Transverse colon (tissue), 4 donors: ENCODE data around the gene IDH1. TPM values are rescaled to one million over a fixed set of nuclear protein-coding genes. Genes with fewer than 3 reads are reported as not detected.

Experiments used
- DNase-seq: peaks from one replicate; pipeline ENCODE4 v3.0.0-alpha.2; 2019
- H3K27ac ChIP-seq, 4 donors: fragments of 200-600 bp; sonication (generic); 2 replicates each; pipeline ENCODE4 v1.5.1; 2016 to 2018; ENCODE audit warnings: inconsistent platforms in 4 of 4
- H3K27me3 ChIP-seq: fragments of 200-600 bp; sonication (generic); 2 replicates; pipeline ENCODE4 v1.5.1; 2017; ENCODE audit warnings: inconsistent platforms
- H3K36me3 ChIP-seq, 4 donors: fragments of 200-600 bp; sonication (generic); 2 replicates each; pipeline ENCODE4 v1.5.1; 2017 to 2019; ENCODE audit warnings: inconsistent platforms in 4 of 4
- H3K4me1 ChIP-seq, 4 donors: fragments of 200-600 bp; sonication (generic); 2 replicates each; pipeline ENCODE4 v1.5.1; 2017 to 2020; ENCODE audit warnings: inconsistent platforms in 4 of 4
- H3K4me3 ChIP-seq, 4 donors: fragments of 200-600 bp; sonication (generic); 1 replicate in 1 of 4; 2 replicates in 3 of 4; pipeline versions ENCODE4 v1.5.1 to v1.6.1; 2017 to 2019; ENCODE audit warnings: inconsistent platforms in 4 of 4
- H3K9me3 ChIP-seq, 2 donors: fragments of 200-600 bp; sonication (generic); 2 replicates each; pipeline ENCODE4 v1.5.1; 2017 to 2019; ENCODE audit warnings: inconsistent platforms in 2 of 2
- CTCF ChIP-seq, 5 experiments: fragments of 200-600 bp in 3 of 5; fragments of 450-650 bp in 2 of 5; sonication (generic) in 3 of 5; IDR thresholded peaks; 1 replicate in 2 of 5; 2 replicates in 3 of 5; pipeline ENCODE4 v1.5.1; 2016 to 2017; ENCODE audit warnings: antibody characterized with exemption in 5 of 5, inconsistent platforms in 3 of 5, mild to moderate bottlenecking in 2 of 5, moderate library complexity in 1 of 5
- EP300 ChIP-seq: sonication (generic); formaldehyde crosslinking; IDR thresholded peaks from one replicate; pipeline ENCODE4 v1.6.1; 2017; ENCODE audit warnings: antibody characterized with exemption, low read depth
- POLR2A ChIP-seq: fragments of 450-650 bp; IDR thresholded peaks from one replicate; pipeline ENCODE4 v1.6.1; 2016; ENCODE audit warnings: antibody characterized with exemption, mild to moderate bottlenecking, moderate library complexity
- POLR2AphosphoS5 ChIP-seq, 3 donors: sonication (generic); formaldehyde crosslinking; IDR thresholded peaks; one replicate each; pipeline ENCODE4 v1.6.1; 2016; ENCODE audit warnings: antibody characterized with exemption in 3 of 3
- WGBS, 2 donors: methylation state at CpG; one replicate each; pipeline ENCODE4 v1.1.5; 2018; ENCODE audit warnings: low coverage in 1 of 2; 5-methylcytosine and 5-hydroxymethylcytosine counted together
- in situ Hi-C, 4 donors: fragments of 200-750 bp; cut with MboI; loops; one replicate each; pipeline versions ENCODE4 v1.15.0 to v1.15.1; 2017; ENCODE audit warnings: low sequenced_read_pairs in 3 of 4, low pct_ligation_motif_present in 1 of 4, low pct_unique_long_range_greater_than_20kb in 1 of 4
- intact Hi-C: fragments of 100-400 bp; cut with DNase I; formaldehyde crosslinking; loops from one replicate; pipeline ENCODE4 v1.15.1; 2023; ENCODE audit warnings: low total_unique reads
- total RNA-seq, 4 donors: library from RNA; depleted of rRNA; stranded (reverse); fragments of >200 nt; gene quantifications; one replicate each; pipeline ENCODE4 v1.1.0, GENCODE V29; 2016

The IDH1 gene
- total RNA-seq, 4 donors from 2014 or later, result 47.9 to 164 (median 136) TPM

GRCh38 chr2:208296610-208297009, 41.7 kb upstream of the IDH1 start:
- Histone ChIP-seq H3K36me3 (peaks cover 0 to 46% (median 18%) of the 10 kb centered on the region in 4 donors), H3K4me3 (no peak overlapping the region), H3K27me3 (no peaks in the 10 kb centered on the region), H3K4me1 (peaks cover 0 to 4% (median 0%) of the 10 kb centered on the region in 4 donors), H3K9me3 (no peaks in the 10 kb centered on the region), H3K27ac (no peak overlapping the region)
- 84 to 95% methylated on average over 2 of the region's 2 CpGs for WGBS, 2 donors
- in situ Hi-C loops, result no loop called here
- DNase-seq, result no peak
- intact Hi-C loops, result no loop called here
- TF ChIP-seq POLR2A (no peak), EP300 (no peak), POLR2AphosphoS5 (IDR thresholded peaks at IDR 0.05) (no peak), CTCF (IDR thresholded peaks at IDR 0.05) (no peak)

GRCh38 chr2:208295834-208296233, 41.0 kb upstream of the IDH1 start:
- in situ Hi-C loops, result no loop called here
- intact Hi-C loops, result no loop called here
- Histone ChIP-seq H3K36me3 (peaks cover 0 to 47% (median 19%) of the 10 kb centered on the region in 4 donors), H3K27me3 (no peaks in the 10 kb centered on the region), H3K4me3 (no peak overlapping the region), H3K4me1 (peaks cover 0 to 4% (median 0%) of the 10 kb centered on the region in 4 donors), H3K9me3 (no peaks in the 10 kb centered on the region), H3K27ac (no peak overlapping the region)
- no peak for TF ChIP-seq POLR2AphosphoS5 (IDR thresholded peaks at IDR 0.05)
- TF ChIP-seq POLR2A, result no peak
- no peak for TF ChIP-seq EP300
- no peak for TF ChIP-seq CTCF (IDR thresholded peaks at IDR 0.05)
- DNase-seq, result no peak
- 81 to 99% methylated on average over 3 to 4 of the region's 4 CpGs for WGBS, 2 donors

GRCh38 chr2:208294482-208295024, 39.7 kb upstream of the IDH1 start:
- no peak for DNase-seq
- in situ Hi-C loops (no loop called here), intact Hi-C loops (no loop called here)
- 76 to 86% methylated on average over 3 to 4 of the region's 4 CpGs for WGBS, 2 donors
- Histone ChIP-seq H3K27me3 (no peaks in the 10 kb centered on the region), H3K4me1 (peaks cover 0 to 4% (median 0%) of the 10 kb centered on the region in 4 donors), H3K4me3 (no peak overlapping the region), H3K9me3 (no peaks in the 10 kb centered on the region), H3K36me3 (peaks cover 0 to 53% (median 21%) of the 10 kb centered on the region in 4 donors), H3K27ac (no peak overlapping the region)
- TF ChIP-seq POLR2AphosphoS5 (IDR thresholded peaks at IDR 0.05) (no peak), EP300 (no peak), CTCF (IDR thresholded peaks at IDR 0.05) (no peak), POLR2A (no peak)

GRCh38 chr2:208285853-208286252, 31.0 kb upstream of the IDH1 start:
- H3K9me3 ChIP-seq, result no peaks in the 10 kb centered on the region
- H3K4me3 ChIP-seq, result no peak overlapping the region
- DNase-seq, result no peak
- WGBS, 2 donors, result 83 to 86% methylated on average over 3 to 4 of the region's 4 CpGs
- TF ChIP-seq POLR2AphosphoS5 (IDR thresholded peaks at IDR 0.05) (no peak), CTCF (IDR thresholded peaks at IDR 0.05) (no peak), POLR2A (no peak), EP300 (no peak)
- no peaks in the 10 kb centered on the region for H3K4me1 ChIP-seq
- H3K27me3 ChIP-seq, result no peaks in the 10 kb centered on the region
- in situ Hi-C loops, result no loop called here
- H3K36me3 ChIP-seq, result peaks cover 0 to 41% (median 19%) of the 10 kb centered on the region in 4 donors
- intact Hi-C loops, result no loop called here
- H3K27ac ChIP-seq, result no peak overlapping the region
